Measurements from ENCODE around the gene SCFD1. TPM values are rescaled to one million over a fixed set of nuclear protein-coding genes. Genes with fewer than 3 reads are reported as not detected.

The SCFD1 gene
- total RNA-seq, 1 experiment from 2014 or later: 126 TPM

DNA sequence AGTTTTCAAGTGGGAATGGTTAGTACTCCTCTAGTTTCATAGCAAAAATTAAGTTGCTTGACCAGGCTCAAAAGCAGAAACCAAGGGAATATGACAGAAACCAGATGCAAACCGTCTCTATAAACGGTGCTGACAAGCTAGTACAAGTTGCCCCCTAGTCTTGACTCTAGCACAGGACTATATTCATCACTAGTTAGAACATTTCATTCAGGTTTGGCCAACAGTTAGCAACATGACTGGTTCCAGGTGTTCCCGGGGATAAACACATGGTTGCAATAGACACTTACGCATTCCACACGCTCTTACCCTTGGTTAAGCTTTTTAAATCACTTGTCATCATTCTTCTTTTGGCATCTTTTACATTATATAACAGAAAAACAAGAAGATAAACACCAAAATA is 103.6 kb downstream of the SCFD1 start:
- no peaks in the 10 kb centered on the region for H3K27me3 Mint-ChIP-seq (ENCODE audit: insufficient read depth, unreplicated experiment)
- DNase-seq (ENCODE audit: unreplicated experiment): no peak
- TF ChIP-seq, protein P1, sequence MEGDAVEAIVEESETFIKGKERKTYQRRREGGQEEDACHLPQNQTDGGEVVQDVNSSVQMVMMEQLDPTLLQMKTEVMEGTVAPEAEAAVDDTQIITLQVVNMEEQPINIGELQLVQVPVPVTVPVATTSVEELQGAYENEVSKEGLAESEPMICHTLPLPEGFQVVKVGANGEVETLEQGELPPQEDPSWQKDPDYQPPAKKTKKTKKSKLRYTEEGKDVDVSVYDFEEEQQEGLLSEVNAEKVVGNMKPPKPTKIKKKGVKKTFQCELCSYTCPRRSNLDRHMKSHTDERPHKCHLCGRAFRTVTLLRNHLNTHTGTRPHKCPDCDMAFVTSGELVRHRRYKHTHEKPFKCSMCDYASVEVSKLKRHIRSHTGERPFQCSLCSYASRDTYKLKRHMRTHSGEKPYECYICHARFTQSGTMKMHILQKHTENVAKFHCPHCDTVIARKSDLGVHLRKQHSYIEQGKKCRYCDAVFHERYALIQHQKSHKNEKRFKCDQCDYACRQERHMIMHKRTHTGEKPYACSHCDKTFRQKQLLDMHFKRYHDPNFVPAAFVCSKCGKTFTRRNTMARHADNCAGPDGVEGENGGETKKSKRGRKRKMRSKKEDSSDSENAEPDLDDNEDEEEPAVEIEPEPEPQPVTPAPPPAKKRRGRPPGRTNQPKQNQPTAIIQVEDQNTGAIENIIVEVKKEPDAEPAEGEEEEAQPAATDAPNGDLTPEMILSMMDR (IDR thresholded peaks at IDR 0.05; ENCODE audit: unreplicated experiment): no peak
- no peaks in the 10 kb centered on the region for H3K4me1 Mint-ChIP-seq (ENCODE audit: insufficient read depth, unreplicated experiment)
- H3K27ac Mint-ChIP-seq (ENCODE audit: low read depth, unreplicated experiment): no peak overlapping the region
- H3K36me3 Mint-ChIP-seq (ENCODE audit: insufficient read depth, unreplicated experiment): peaks cover 48% of the 10 kb centered on the region
- BruUV-seq (replicated peaks): no TSS peak
- POLR2A ChIA-PET: no interaction called here
- H3K4me3 Mint-ChIP-seq (ENCODE audit: unreplicated experiment): no peak overlapping the region
- CTCF ChIA-PET: no interaction called here
- no peaks in the 10 kb centered on the region for H3K9me3 Mint-ChIP-seq (ENCODE audit: unreplicated experiment)
- intact Hi-C loops (cut with micrococcal nuclease): no loop called here

DNA sequence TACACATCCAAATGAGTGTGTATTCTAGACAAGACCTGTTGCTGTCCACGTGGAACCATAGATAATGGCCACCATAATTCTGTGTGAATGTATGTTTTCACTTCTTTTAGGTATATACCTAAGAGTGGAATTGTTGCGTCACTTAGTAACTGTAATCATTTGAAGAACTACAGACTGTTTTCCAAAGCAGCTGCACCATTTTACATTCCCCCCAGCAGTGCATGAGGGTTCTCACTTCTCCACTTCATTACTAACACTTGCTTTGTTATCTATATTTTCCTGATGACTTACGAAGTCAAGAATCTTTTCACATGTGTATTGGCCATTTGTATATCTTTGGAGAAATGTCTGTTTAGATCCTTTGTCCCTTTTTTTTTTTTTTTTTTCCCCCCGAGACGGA is 106.4 kb downstream of the SCFD1 start:
- POLR2A ChIA-PET: no interaction called here
- Mint-ChIP-seq H3K36me3 (ENCODE audit: insufficient read depth, unreplicated experiment) (peaks cover 51% of the 10 kb centered on the region), H3K27me3 (ENCODE audit: insufficient read depth, unreplicated experiment) (no peaks in the 10 kb centered on the region), H3K9me3 (ENCODE audit: unreplicated experiment) (no peaks in the 10 kb centered on the region), H3K27ac (ENCODE audit: low read depth, unreplicated experiment) (no peak overlapping the region), H3K4me3 (ENCODE audit: unreplicated experiment) (no peak overlapping the region), H3K4me1 (ENCODE audit: insufficient read depth, unreplicated experiment) (no peaks in the 10 kb centered on the region)
- TF ChIP-seq, protein P1 (IDR thresholded peaks at IDR 0.05; ENCODE audit: unreplicated experiment): no peak
- no peak for DNase-seq (ENCODE audit: unreplicated experiment)
- CTCF ChIA-PET: interaction anchor here (1.1 kb wide), 1 partner anchor 62 kb away, joined by 3 read pairs; no protein-coding TSS in a partner anchor
- no TSS peak for BruUV-seq (replicated peaks)
- intact Hi-C loops (cut with micrococcal nuclease): no loop called here

DNA sequence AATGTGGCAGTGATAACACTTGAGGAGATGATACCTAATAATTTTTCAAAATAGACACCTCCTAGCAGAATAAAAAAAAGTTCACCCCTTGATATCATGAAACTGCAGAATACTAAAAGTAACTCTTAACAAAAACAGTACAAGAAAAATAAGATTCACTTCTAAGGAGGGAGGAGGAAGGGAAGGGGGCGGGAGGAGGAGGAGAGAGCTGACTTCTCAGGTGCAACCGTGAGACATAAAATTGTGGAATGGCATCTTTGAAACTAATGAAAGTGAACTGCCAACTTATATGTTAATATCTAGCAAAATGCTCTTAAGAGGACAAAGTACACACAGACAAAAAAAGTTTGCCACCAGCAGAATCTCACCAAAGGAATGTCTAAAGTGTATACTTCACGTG is 115.8 kb downstream of the SCFD1 start:
- POLR2A ChIA-PET: no interaction called here
- CTCF ChIA-PET: no interaction called here
- TF ChIP-seq, protein P1 (IDR thresholded peaks at IDR 0.05; ENCODE audit: unreplicated experiment): no peak
- DNase-seq (ENCODE audit: unreplicated experiment): no peak
- Mint-ChIP-seq H3K36me3 (ENCODE audit: insufficient read depth, unreplicated experiment) (peaks cover 48% of the 10 kb centered on the region), H3K27me3 (ENCODE audit: insufficient read depth, unreplicated experiment) (no peaks in the 10 kb centered on the region), H3K4me3 (ENCODE audit: unreplicated experiment) (no peak overlapping the region), H3K4me1 (ENCODE audit: insufficient read depth, unreplicated experiment) (no peaks in the 10 kb centered on the region), H3K27ac (ENCODE audit: low read depth, unreplicated experiment) (no peak overlapping the region), H3K9me3 (ENCODE audit: unreplicated experiment) (peaks cover 4% of the 10 kb centered on the region)
- no TSS peak for BruUV-seq (replicated peaks)
- intact Hi-C loops (cut with micrococcal nuclease): no loop called here

DNA sequence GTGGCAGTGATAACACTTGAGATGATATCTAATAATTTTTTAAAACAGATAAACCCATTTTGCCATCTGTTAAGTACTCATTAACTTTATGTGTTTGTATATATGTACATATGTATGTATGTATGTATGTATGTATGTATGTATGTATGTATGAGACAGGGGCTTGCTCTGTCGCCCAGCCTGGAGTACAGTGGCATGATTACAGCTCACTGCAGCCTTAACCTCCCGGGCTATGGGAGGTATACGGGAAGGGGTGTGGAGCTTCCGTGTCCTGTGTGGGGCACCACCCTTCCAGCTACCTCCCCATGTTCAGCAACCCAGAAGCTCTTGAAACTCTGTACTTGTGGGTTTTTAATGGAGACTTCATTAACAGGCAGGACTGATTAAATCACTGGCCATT is 116.9 kb downstream of the SCFD1 start:
- H3K27me3 Mint-ChIP-seq (ENCODE audit: insufficient read depth, unreplicated experiment): no peaks in the 10 kb centered on the region
- peaks cover 13% of the 10 kb centered on the region for H3K9me3 Mint-ChIP-seq (ENCODE audit: unreplicated experiment)
- no TSS peak for BruUV-seq (replicated peaks)
- TF ChIP-seq, protein P1 (IDR thresholded peaks at IDR 0.05; ENCODE audit: unreplicated experiment): no peak
- intact Hi-C loops (cut with micrococcal nuclease): no loop called here
- DNase-seq (ENCODE audit: unreplicated experiment): no peak
- no peaks in the 10 kb centered on the region for H3K4me1 Mint-ChIP-seq (ENCODE audit: insufficient read depth, unreplicated experiment)
- no peak overlapping the region for H3K4me3 Mint-ChIP-seq (ENCODE audit: unreplicated experiment)
- POLR2A ChIA-PET: no interaction called here
- H3K27ac Mint-ChIP-seq (ENCODE audit: low read depth, unreplicated experiment): no peak overlapping the region
- CTCF ChIA-PET: no interaction called here
- H3K36me3 Mint-ChIP-seq (ENCODE audit: insufficient read depth, unreplicated experiment): peaks cover 40% of the 10 kb centered on the region
